Measurements from ENCODE around the gene LCN9.

GRCh38 chr9:135708164-135708563 is 45.1 kb downstream of the LCN9 start:
- TF ChIP-seq CTCF (conservative IDR thresholded peaks at IDR 0.05; ENCODE audit: low read depth, low read length) (no peak), SMC3 (IDR thresholded peaks at IDR 0.05; ENCODE audit: low read depth, low read length) (no peak), MAZ (IDR thresholded peaks at IDR 0.05; ENCODE audit: borderline replicate concordance, low read depth, low read length) (no peak), RAD21 (IDR thresholded peaks at IDR 0.05; ENCODE audit: low read length) (no peak), RFX5 (IDR thresholded peaks at IDR 0.05; ENCODE audit: low read depth, low read length) (no peak), POLR2A (IDR thresholded peaks at IDR 0.05; ENCODE audit: low read depth, low read length) (no peak), MXI1 (IDR thresholded peaks at IDR 0.05; ENCODE audit: borderline replicate concordance, low read depth, low read length) (no peak), FOS (IDR thresholded peaks at IDR 0.05; ENCODE audit: low read depth, low read length) (no peak), USF2 (IDR thresholded peaks at IDR 0.05; ENCODE audit: low read depth, low read length) (no peak), CEBPB (IDR thresholded peaks at IDR 0.05; ENCODE audit: low read depth, low read length) (no peak), MAFK (IDR thresholded peaks at IDR 0.05; ENCODE audit: low read depth, low read length) (no peak), CHD1 (IDR thresholded peaks at IDR 0.05; ENCODE audit: low read depth, low read length) (no peak), RCOR1 (IDR thresholded peaks at IDR 0.05; ENCODE audit: insufficient replicate concordance, low read length) (no peak), NFE2L2 (IDR thresholded peaks at IDR 0.05; ENCODE audit: low read depth, low read length) (no peak)
